ENCODE measurements around the gene TTC39C.

Gene TTC39C

DNA sequence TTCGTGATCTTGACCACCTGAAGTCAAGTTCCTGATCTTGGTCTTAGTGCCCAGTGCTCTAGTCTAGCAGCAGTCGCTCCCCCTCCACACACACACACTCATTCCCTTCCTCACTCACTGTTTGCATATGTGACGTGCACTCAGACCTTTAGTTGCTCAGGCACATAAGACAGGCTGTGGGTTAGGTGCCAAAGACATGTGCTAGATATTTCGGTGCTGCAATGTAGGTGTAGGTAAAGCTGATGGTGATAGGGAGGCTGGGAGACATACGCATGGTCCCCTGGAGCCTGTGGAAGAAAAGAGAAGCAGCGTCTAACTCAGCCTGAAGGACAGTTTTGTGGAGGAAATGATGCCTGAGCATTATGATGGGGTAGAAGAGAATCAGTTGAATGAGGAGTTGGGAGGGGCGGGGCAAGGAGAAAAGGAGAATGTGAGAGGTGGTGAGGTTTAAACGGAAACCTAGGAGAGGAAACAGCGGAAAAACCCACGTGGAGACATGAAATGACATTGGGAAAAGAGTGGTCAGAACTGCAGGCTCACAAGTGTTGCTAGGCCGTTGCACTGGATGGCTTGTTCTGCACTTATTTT is 3.8 kb downstream of the TTC39C start:
- no peak for TF ChIP-seq NFIC (IDR thresholded peaks at IDR 0.05)
- TF ChIP-seq, protein P1, sequence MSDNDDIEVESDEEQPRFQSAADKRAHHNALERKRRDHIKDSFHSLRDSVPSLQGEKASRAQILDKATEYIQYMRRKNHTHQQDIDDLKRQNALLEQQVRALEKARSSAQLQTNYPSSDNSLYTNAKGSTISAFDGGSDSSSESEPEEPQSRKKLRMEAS (IDR thresholded peaks at IDR 0.05), result no peak

DNA sequence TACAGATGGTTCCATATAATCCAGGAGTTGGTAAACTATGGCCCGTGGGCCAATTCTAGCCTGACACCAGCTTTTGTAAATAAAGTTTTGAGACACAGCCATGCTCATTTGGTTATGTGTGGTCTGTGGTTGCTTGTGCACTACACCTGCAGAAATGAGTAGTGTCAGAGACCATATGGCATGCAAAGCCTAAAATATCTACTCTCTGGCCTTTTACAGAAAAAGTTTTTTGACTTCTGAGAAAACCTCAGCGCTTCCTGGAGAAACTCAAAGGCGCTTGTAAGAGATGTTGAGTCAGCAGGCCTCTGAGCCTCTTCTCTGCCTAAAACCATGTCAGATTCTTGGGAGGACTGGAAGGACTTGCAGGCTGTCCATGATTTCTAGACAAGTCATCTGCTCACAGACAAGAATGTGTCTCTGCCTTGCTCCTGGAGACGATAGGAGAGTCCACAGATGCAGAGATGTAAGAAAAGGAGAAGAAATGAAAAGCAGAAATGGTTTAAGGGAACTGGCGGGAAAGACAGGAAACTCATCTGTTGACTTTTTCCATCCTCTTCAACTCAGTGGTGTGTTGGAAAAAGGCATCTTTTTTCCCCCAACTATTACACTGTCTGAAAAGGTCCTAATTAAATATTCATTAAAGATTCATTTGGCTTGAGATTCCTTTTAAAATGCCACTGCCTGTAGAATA is 5.2 kb downstream of the TTC39C start:
- TF ChIP-seq, protein P2, sequence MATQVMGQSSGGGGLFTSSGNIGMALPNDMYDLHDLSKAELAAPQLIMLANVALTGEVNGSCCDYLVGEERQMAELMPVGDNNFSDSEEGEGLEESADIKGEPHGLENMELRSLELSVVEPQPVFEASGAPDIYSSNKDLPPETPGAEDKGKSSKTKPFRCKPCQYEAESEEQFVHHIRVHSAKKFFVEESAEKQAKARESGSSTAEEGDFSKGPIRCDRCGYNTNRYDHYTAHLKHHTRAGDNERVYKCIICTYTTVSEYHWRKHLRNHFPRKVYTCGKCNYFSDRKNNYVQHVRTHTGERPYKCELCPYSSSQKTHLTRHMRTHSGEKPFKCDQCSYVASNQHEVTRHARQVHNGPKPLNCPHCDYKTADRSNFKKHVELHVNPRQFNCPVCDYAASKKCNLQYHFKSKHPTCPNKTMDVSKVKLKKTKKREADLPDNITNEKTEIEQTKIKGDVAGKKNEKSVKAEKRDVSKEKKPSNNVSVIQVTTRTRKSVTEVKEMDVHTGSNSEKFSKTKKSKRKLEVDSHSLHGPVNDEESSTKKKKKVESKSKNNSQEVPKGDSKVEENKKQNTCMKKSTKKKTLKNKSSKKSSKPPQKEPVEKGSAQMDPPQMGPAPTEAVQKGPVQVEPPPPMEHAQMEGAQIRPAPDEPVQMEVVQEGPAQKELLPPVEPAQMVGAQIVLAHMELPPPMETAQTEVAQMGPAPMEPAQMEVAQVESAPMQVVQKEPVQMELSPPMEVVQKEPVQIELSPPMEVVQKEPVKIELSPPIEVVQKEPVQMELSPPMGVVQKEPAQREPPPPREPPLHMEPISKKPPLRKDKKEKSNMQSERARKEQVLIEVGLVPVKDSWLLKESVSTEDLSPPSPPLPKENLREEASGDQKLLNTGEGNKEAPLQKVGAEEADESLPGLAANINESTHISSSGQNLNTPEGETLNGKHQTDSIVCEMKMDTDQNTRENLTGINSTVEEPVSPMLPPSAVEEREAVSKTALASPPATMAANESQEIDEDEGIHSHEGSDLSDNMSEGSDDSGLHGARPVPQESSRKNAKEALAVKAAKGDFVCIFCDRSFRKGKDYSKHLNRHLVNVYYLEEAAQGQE (IDR thresholded peaks at IDR 0.05; ENCODE audit: low read depth), result no peak
- TF ChIP-seq NFIC (IDR thresholded peaks at IDR 0.05) (no peak), EP300 (IDR thresholded peaks at IDR 0.05; ENCODE audit: borderline replicate concordance) (no peak), YY1 (IDR thresholded peaks at IDR 0.05; ENCODE audit: low read depth) (no peak), CEBPB (IDR thresholded peaks at IDR 0.05) (no peak)

DNA sequence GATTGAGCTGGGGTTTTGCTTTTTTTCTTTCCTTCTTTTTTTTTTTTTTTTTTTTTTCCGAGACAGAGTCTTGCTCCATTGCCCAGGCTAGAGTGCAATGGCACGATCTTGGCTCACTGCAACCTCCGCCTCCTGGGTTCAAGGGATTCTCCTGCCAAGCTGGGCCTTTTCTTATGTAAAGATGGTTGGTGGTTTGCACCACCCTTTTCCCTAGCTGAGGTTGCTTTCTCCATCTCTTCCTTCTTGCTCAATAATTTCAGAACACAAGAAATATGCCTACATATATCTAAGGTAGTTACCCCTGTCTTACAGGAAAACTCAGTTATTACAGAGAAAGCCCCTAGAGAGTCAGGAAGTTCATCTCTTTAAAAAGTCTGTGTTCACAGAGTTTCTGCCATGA is 7.0 kb downstream of the TTC39C start:
- no peak for TF ChIP-seq TCF12 (IDR thresholded peaks at IDR 0.05; ENCODE audit: low read depth)
- TF ChIP-seq, protein P3, sequence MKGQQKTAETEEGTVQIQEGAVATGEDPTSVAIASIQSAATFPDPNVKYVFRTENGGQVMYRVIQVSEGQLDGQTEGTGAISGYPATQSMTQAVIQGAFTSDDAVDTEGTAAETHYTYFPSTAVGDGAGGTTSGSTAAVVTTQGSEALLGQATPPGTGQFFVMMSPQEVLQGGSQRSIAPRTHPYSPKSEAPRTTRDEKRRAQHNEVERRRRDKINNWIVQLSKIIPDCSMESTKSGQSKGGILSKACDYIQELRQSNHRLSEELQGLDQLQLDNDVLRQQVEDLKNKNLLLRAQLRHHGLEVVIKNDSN (IDR thresholded peaks at IDR 0.05), result no peak
- TF ChIP-seq TAF1 (IDR thresholded peaks at IDR 0.05; ENCODE audit: low read depth), result no peak
- no peak for TF ChIP-seq TEAD4 (IDR thresholded peaks at IDR 0.05)
- TF ChIP-seq, protein P1 (IDR thresholded peaks at IDR 0.05), result no peak
- TF ChIP-seq CREB1 (IDR thresholded peaks at IDR 0.05; ENCODE audit: low read depth), result no peak
- no peak for TF ChIP-seq CEBPB (IDR thresholded peaks at IDR 0.05)
- TF ChIP-seq EGR1 (IDR thresholded peaks at IDR 0.05), result no peak
- TF ChIP-seq RAD21 (IDR thresholded peaks at IDR 0.05; ENCODE audit: low read depth), result no peak
- no peak for TF ChIP-seq FOXM1 (IDR thresholded peaks at IDR 0.05; ENCODE audit: borderline replicate concordance, low read depth)
- no peak for TF ChIP-seq NFIC (IDR thresholded peaks at IDR 0.05)
- TF ChIP-seq, protein P2 (IDR thresholded peaks at IDR 0.05; ENCODE audit: low read depth), result no peak
- no peak for TF ChIP-seq YY1 (IDR thresholded peaks at IDR 0.05; ENCODE audit: low read depth)
- no peak for TF ChIP-seq EP300 (IDR thresholded peaks at IDR 0.05; ENCODE audit: borderline replicate concordance)
- TF ChIP-seq ZBTB7A (IDR thresholded peaks at IDR 0.05; ENCODE audit: low read depth), result no peak

DNA sequence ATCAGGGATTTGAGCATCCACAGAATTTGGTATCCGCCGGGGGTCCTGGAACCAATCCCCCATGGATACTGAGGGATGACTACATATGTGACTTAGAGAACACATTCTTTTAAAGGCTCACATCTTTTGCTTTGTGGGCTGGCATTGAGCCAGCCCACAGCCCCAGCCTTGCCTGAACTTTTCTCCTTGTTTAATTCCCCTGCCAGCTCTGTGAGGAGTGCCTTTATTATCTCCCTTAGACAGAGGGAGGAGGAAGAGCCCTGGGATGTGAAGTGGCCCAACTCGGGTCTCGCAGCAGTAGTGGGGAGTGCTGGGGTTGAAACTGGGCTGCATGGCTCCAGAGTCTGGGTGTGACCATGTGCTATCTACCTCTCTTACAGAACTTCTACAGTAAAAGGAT is 7.6 kb downstream of the TTC39C start:
- TF ChIP-seq EP300 (IDR thresholded peaks at IDR 0.05; ENCODE audit: borderline replicate concordance) (no peak), NFIC (IDR thresholded peaks at IDR 0.05) (peak; percentile 12; the same call in 1 of the 2 replicates)

DNA sequence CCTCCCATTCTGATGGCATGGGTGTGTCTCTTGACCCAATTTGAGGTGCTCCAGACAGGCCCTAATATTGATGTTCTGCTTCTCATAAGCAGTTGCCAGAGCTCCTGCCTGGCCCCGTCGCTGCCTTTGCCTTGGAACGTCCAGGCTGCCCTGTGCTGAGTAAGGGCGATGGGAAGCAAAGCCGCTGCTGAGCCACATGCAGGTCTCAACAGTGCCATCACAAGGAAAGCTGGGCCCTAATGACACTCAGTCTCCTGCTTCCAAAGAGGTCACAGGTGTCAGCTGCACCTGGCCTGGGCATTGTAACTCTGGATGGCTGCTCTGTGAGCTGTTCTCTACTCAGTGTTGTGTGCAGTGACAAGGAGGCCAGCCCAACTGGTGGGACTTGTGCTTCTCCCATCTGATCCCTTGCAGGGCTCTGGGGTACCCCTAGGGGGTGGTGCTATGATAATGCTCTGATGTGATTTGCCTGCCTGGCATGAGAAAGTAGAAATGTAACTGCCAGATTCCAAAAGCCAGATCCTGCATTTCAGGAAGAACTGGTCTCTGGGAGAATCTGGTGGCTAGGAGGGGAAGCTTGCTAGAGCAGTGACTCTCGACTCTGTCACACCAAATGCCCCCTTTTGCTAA is 8.7 kb downstream of the TTC39C start:
- TF ChIP-seq TAF1 (IDR thresholded peaks at IDR 0.05; ENCODE audit: low read depth) (no peak), CREB1 (IDR thresholded peaks at IDR 0.05; ENCODE audit: low read depth) (no peak), YY1 (IDR thresholded peaks at IDR 0.05; ENCODE audit: low read depth) (no peak), TEAD4 (IDR thresholded peaks at IDR 0.05) (no peak), TCF12 (IDR thresholded peaks at IDR 0.05; ENCODE audit: low read depth) (no peak), ZBTB7A (IDR thresholded peaks at IDR 0.05; ENCODE audit: low read depth) (no peak), RAD21 (IDR thresholded peaks at IDR 0.05; ENCODE audit: low read depth) (no peak), EGR1 (IDR thresholded peaks at IDR 0.05) (no peak), CEBPB (IDR thresholded peaks at IDR 0.05) (no peak), NFIC (IDR thresholded peaks at IDR 0.05) (no peak)
- TF ChIP-seq, protein P1 (IDR thresholded peaks at IDR 0.05), result no peak
- TF ChIP-seq, protein P2 (IDR thresholded peaks at IDR 0.05; ENCODE audit: low read depth), result no peak

Data from Ishikawa (cell line).